ENCODE results near the gene C11orf91.
A peak's percentile ranks its signal among the peaks of the same experiment; 100 is the strongest.

Gene C11orf91

GRCh38 chr11:33687733-33688479 lies 12.7 kb downstream of the C11orf91 start:
- no peak overlapping the region for H3K9ac ChIP-seq
- no peaks in the 10 kb centered on the region for H3K27me3 ChIP-seq (ENCODE audit: insufficient read depth, low read depth)
- H4K20me1 ChIP-seq (ENCODE audit: insufficient read depth), result no peaks in the 10 kb centered on the region
- no peaks in the 10 kb centered on the region for H3K36me3 ChIP-seq (ENCODE audit: insufficient read depth)
- no peak overlapping the region for H3K4me2 ChIP-seq
- peak overlapping the region; percentile 19; the same call in 1 of the 2 replicates for H2AFZ ChIP-seq (ENCODE audit: low read depth)
- H3K79me2 ChIP-seq (ENCODE audit: insufficient read depth, low read depth), result no peaks in the 10 kb centered on the region
- no peak overlapping the region for H3K4me3 ChIP-seq (IDR thresholded peaks at IDR 0.05; ENCODE audit: insufficient read depth, low read depth, low read length)
- peak; percentile 96 for TF ChIP-seq CTCF (conservative IDR thresholded peaks at IDR 0.05; ENCODE audit: low read depth, low read length)
- peaks cover 26% of the 10 kb centered on the region for H3K4me1 ChIP-seq (ENCODE audit: low read depth, poor library complexity, severe bottlenecking)
- peak overlapping the region; percentile 15; the same call in 1 of the 2 replicates for H3K27ac ChIP-seq

GRCh38 chr11:33685082-33685481 lies 15.5 kb downstream of the C11orf91 start:
- H3K4me3 ChIP-seq (IDR thresholded peaks at IDR 0.05; ENCODE audit: insufficient read depth, low read depth, low read length), result no peak overlapping the region
- H3K4me2 ChIP-seq, result no peak overlapping the region
- H3K79me2 ChIP-seq (ENCODE audit: insufficient read depth, low read depth), result no peaks in the 10 kb centered on the region
- no peaks in the 10 kb centered on the region for H3K27me3 ChIP-seq (ENCODE audit: insufficient read depth, low read depth)
- no peak overlapping the region for H3K9ac ChIP-seq
- H3K27ac ChIP-seq, result no peak overlapping the region
- TF ChIP-seq CTCF (conservative IDR thresholded peaks at IDR 0.05; ENCODE audit: low read depth, low read length), result no peak
- H3K4me1 ChIP-seq (ENCODE audit: low read depth, poor library complexity, severe bottlenecking), result peaks cover 13% of the 10 kb centered on the region
- no peaks in the 10 kb centered on the region for H3K36me3 ChIP-seq (ENCODE audit: insufficient read depth)
- H2AFZ ChIP-seq (ENCODE audit: low read depth), result no peak overlapping the region
- H4K20me1 ChIP-seq (ENCODE audit: insufficient read depth), result no peaks in the 10 kb centered on the region

- Histone ChIP-seq H3K9ac (no peak overlapping the region), H2AFZ (ENCODE audit: low read depth) (no peak overlapping the region), H4K20me1 (ENCODE audit: insufficient read depth) (no peaks in the 10 kb centered on the region), H3K27ac (no peak overlapping the region), H3K79me2 (ENCODE audit: insufficient read depth, low read depth) (no peaks in the 10 kb centered on the region), H3K4me1 (ENCODE audit: low read depth, poor library complexity, severe bottlenecking) (peaks cover 13% of the 10 kb centered on the region), H3K36me3 (ENCODE audit: insufficient read depth) (no peaks in the 10 kb centered on the region), H3K4me2 (no peak overlapping the region), H3K4me3 (IDR thresholded peaks at IDR 0.05; ENCODE audit: insufficient read depth, low read depth, low read length) (no peak overlapping the region), H3K27me3 (ENCODE audit: insufficient read depth, low read depth) (no peaks in the 10 kb centered on the region)
- TF ChIP-seq CTCF (conservative IDR thresholded peaks at IDR 0.05; ENCODE audit: low read depth, low read length), result no peak
Measured at GRCh38 chr11:33684003-33684706, 16.5 kb downstream of the C11orf91 start.

- Histone ChIP-seq H3K36me3 (ENCODE audit: insufficient read depth) (no peaks in the 10 kb centered on the region), H3K27me3 (ENCODE audit: insufficient read depth, low read depth) (no peaks in the 10 kb centered on the region), H4K20me1 (ENCODE audit: insufficient read depth) (no peaks in the 10 kb centered on the region), H3K9ac (no peak overlapping the region), H3K4me2 (no peak overlapping the region), H3K79me2 (ENCODE audit: insufficient read depth, low read depth) (no peaks in the 10 kb centered on the region), H3K27ac (no peak overlapping the region), H2AFZ (ENCODE audit: low read depth) (no peak overlapping the region), H3K4me3 (IDR thresholded peaks at IDR 0.05; ENCODE audit: insufficient read depth, low read depth, low read length) (no peak overlapping the region), H3K4me1 (ENCODE audit: low read depth, poor library complexity, severe bottlenecking) (peaks cover 3% of the 10 kb centered on the region)
- TF ChIP-seq CTCF (conservative IDR thresholded peaks at IDR 0.05; ENCODE audit: low read depth, low read length), result no peak
Measured at GRCh38 chr11:33682446-33682845, 18.2 kb downstream of the C11orf91 start.

Measured in KMS-11 (cell line).